Mucosa of rectum (tissue), 2 donors: ENCODE measurements around the gene CYP26B1.

ENCODE experiments used
- H3K27ac ChIP-seq, 2 donors: one replicate each; pipeline ENCODE4 v1.7.0; 2013; ENCODE audit warnings: inconsistent platforms in 2 of 2, low read depth in 2 of 2, low read length in 2 of 2
- H3K27me3 ChIP-seq, 2 donors: one replicate each; pipeline ENCODE4 v1.7.0; 2013; ENCODE audit warnings: low read length in 2 of 2; ENCODE audit not compliant: control insufficient read depth in 2 of 2, insufficient read depth in 2 of 2
- H3K36me3 ChIP-seq, 2 donors: one replicate each; pipeline ENCODE4 v1.7.0; 2013; ENCODE audit warnings: low read length in 2 of 2; ENCODE audit not compliant: control insufficient read depth in 2 of 2, insufficient read depth in 2 of 2
- H3K4me1 ChIP-seq, 2 donors: one replicate each; pipeline ENCODE4 v1.7.0; 2013; ENCODE audit warnings: low read length in 2 of 2, mild to moderate bottlenecking in 1 of 2; ENCODE audit not compliant: control insufficient read depth in 2 of 2, insufficient read depth in 2 of 2
- H3K4me3 ChIP-seq, 2 donors: one replicate each; pipeline ENCODE4 v1.7.0; 2013; ENCODE audit warnings: low read length in 2 of 2
- H3K9ac ChIP-seq, 2 donors: one replicate each; pipeline ENCODE4 v1.7.0; 2013; ENCODE audit warnings: low read length in 2 of 2, low read depth in 1 of 2, mild to moderate bottlenecking in 1 of 2
- H3K9me3 ChIP-seq, 2 donors: one replicate each; pipeline ENCODE4 v1.7.0; 2013; ENCODE audit warnings: low read length in 2 of 2; ENCODE audit not compliant: control insufficient read depth in 2 of 2
- donor health status: healthy.
- donor health status: Normal muscosa, but diverticular disease.

CYP26B1 gene

DNA sequence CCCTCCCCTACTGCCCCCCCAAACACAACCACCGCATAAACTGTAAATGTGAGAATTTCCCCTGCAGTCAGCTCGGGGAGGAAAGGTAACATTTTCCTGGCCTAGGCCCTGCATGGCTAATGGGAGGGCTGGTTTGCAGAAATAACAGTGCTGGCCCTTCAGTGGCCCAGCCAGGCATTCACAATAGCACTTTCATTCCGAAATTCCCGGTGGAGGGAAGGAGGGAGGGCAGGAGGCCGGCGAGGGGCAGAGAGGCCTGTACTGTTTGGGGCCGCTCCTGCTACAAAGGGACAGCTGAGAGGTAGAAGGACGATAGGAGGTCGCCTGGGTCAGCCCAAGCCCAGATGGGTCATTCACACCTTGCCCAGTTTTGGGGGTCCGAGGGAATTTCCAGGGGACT, 11.3 kb downstream of the CYP26B1 start:
- no peak overlapping the region for H3K9ac ChIP-seq
- H3K9me3 ChIP-seq: no peaks in the 10 kb centered on the region
- no peaks in the 10 kb centered on the region for H3K27me3 ChIP-seq
- H3K36me3 ChIP-seq: no peaks in the 10 kb centered on the region
- H3K27ac ChIP-seq: no peak overlapping the region
- H3K4me1 ChIP-seq: peaks cover 14 to 20% of the 10 kb centered on the region in 2 donors
- no peak overlapping the region for H3K4me3 ChIP-seq

DNA sequence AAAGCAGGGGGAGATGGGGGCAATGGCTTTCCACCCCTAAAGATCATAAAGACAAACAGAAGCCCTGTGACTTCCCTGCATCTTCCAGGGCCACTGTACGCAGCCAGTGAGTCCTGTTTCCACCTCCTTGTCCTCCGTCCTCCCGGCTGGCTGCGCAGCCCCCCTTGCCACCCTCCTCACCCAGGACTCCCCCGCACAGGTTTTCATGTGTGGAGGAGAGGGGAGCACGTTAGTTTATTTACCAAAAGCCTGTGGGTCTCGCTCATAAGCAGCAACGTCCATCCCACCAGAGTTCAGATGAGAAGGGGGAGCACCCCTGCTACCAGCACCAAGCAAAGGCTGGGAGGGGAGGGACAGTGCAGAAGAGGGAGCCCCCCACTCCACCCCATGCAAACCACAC, 11.7 kb downstream of the CYP26B1 start:
- no peaks in the 10 kb centered on the region for H3K36me3 ChIP-seq
- H3K27me3 ChIP-seq: no peaks in the 10 kb centered on the region
- H3K4me1 ChIP-seq: peaks cover 14 to 20% of the 10 kb centered on the region in 2 donors
- no peaks in the 10 kb centered on the region for H3K9me3 ChIP-seq
- H3K27ac ChIP-seq: no peak overlapping the region
- H3K9ac ChIP-seq: no peak overlapping the region
- no peak overlapping the region for H3K4me3 ChIP-seq

DNA sequence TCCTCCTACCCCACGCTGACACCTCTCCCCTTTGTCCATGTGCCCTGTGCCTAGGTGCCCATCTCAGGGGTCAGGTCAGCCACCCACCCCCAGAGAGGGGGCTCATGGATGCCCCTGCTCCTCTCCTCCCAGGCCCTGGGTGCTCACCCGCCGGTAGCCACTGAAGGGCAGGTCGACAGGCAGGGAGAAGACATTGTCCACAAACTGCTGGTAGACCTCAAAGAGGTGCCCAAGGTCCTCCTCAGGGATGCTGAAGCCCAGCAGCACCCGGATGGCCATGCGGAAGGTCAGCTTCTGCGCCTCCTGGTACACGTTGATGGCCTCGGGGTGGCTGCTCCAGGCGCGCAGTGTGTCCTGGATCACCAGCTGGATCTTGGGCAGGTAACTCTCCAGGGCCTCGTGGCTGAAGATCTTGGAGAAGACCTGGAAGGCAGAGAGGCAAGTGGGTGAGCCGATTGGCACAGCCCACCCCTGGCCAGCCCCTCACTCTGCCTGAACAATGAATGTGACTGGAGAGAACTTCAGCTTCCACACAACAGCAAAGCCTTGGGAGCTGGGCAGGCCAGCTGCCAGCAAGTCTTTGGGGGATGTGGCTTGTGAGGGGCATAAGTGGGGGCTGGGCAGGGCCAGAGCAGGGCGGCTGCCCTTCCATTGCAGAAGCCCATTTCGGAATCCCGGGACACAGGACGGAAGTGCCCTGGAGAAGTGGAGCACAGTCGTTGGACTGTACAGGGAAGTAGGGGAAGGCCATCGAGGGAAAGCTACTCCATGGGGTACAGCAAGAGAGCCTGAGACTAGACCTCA, 12.5 kb downstream of the CYP26B1 start:
- no peaks in the 10 kb centered on the region for H3K9me3 ChIP-seq
- H3K4me1 ChIP-seq: peaks cover 14 to 20% of the 10 kb centered on the region in 2 donors
- no peaks in the 10 kb centered on the region for H3K36me3 ChIP-seq
- no peak overlapping the region for H3K9ac ChIP-seq
- no peaks in the 10 kb centered on the region for H3K27me3 ChIP-seq
- no peak overlapping the region for H3K27ac ChIP-seq
- H3K4me3 ChIP-seq: no peak overlapping the region

DNA sequence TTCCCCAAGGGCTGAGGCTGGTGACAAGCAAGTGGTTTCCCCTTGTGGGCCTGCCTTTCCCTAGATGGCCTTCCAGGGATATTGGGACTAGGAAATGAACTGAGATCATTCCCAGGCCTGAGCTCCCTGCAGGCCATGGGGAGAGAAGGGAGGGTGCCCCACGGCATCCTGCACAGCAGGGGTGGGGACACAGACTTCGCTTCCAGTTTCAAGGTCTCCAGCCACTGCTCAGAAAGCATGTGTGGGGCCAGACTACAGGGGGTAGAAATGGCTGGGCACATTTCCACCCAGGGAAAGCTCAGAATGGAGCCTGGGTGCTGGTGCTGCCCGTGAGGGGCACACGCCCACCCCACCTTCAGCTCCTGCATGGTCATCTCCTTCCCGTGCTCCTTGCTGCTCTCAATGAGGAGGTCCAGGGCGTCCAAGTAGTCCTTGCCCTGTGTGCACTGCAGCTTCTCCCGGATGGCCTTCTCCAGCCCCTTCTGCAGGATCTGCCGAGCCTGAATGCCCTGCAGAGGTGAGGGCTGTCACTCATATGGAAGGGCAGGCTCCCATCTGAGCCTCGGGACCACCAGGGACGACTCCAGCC, 13.2 kb downstream of the CYP26B1 start:
- no peak overlapping the region for H3K4me3 ChIP-seq
- H3K9ac ChIP-seq: no peak overlapping the region
- H3K4me1 ChIP-seq: peaks cover 14 to 20% of the 10 kb centered on the region in 2 donors
- H3K27ac ChIP-seq: no peak overlapping the region
- H3K27me3 ChIP-seq: no peaks in the 10 kb centered on the region
- H3K9me3 ChIP-seq: no peaks in the 10 kb centered on the region
- no peaks in the 10 kb centered on the region for H3K36me3 ChIP-seq

DNA sequence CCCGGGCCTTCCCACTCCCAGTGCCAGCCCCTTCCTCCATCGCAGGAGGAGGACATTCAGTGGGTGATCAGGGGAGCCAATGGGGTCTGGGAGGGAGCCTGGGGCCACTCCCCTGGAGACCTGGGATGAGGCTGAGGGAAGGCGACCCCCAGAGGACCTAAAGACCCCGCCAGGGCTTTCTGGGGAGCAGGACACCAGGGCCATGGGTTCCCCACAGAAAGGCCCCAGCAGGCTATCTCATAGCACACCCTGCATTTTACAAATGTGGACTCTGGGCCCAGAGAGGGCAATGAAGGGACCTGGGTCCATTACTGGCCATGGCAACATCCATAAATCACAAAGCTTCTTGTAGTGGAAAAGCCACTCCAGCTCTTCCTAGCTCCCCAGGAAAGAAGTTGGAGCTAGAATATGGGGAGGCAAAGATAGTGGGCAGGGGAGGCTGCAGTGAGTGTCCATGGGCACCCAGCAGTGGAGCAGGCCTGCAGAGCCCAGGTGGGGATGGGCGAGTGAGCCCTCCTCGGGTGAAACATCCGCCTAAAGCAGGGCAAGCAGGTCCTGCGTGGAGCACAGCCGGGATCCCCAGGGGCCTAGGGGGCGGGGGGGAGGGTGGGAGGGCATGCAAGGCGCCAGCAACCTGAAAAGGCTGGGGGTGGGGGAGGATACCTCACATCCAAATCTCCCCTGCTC, 13.8 kb downstream of the CYP26B1 start:
- Histone ChIP-seq H3K9ac (no peak overlapping the region), H3K9me3 (no peaks in the 10 kb centered on the region), H3K4me3 (no peak overlapping the region), H3K27ac (no peak overlapping the region), H3K4me1 (peaks cover 13 to 16% of the 10 kb centered on the region in 2 donors), H3K27me3 (no peaks in the 10 kb centered on the region), H3K36me3 (no peaks in the 10 kb centered on the region)

DNA sequence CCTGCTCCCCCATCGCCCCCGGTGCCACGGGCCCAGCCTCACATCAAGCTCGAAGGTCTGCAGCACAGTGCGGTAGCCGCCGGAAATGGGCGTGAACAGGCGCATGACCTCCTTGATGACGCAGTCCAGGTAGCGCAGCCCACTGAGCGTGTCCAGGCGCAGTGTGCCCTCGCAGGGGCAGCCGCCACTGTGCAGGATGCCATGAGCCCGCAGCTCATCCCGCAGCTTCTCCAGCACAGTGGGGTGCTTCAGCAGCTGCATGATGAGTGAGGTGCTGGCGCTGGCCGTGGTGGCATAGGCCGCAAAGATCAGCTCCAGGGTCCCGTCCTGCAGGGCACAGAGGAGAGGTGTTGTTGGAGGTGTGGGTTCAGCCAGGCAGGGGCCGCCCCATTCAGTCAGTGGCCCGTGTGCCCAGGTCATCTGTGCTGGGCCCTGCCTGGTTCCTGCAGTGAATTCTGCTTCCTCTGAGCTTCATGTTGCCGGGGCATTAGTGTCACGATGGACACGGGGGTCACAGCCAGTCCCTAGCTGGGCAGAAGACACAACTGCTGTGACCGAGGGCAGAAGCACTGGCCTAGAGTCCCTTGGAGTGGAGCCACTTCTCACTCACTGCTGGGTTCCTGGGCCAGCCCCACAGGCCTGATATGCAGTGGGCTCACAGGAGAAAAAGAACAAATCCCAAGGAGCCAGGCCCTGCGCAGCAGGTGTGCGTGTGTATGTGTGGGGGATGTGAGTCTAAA, 14.5 kb downstream of the CYP26B1 start:
- no peak overlapping the region for H3K4me3 ChIP-seq
- H3K9me3 ChIP-seq: no peaks in the 10 kb centered on the region
- H3K27me3 ChIP-seq: no peaks in the 10 kb centered on the region
- H3K36me3 ChIP-seq: no peaks in the 10 kb centered on the region
- H3K4me1 ChIP-seq: peaks cover 6 to 9% of the 10 kb centered on the region in 2 donors
- H3K27ac ChIP-seq: no peak overlapping the region
- H3K9ac ChIP-seq: no peak overlapping the region

DNA sequence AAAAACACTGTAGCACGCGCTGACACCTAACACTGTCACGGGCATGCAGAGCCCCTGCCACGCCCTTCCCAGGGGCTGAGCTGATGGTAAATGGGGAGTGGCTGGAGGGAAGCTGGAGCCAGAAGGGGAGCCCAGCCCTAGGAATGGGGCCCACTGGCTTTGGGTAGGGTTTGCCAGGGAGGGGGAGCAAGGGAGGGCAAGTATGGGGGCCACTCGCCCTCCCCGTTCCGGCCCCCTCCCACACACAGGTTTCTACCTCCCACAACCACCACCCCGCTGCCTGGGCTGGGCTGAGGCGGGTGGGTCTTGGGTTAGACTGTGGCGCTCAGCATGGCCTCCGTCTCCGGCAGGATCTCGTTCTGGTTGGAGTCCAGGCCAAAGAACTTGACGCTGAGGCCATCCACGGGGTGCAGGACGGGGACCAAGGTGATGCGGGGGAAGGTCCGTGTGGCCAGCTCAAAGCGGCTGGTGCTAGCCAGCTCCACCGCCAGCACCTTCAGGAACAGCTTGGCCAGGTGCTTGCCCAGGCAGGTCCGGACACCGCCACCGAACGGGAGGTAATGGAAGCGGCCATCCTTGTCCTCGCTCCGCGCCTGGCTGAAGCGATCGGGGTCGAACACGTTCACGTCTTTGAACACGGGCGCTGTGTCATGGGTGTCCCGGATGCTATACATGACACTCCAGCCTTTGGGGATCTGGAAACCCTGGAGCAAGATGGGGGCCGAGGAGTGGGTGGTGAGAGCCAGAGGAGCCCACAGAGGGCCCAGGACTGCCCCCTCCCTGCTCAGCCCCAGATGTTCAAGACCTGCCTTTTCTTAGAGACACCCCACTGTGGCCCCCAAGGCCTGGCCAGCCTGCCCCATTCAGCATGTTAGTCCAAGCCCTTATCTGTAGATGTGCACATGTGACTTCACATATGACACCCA, 15.5 kb downstream of the CYP26B1 start:
- H3K27ac ChIP-seq: no peak overlapping the region
- no peaks in the 10 kb centered on the region for H3K27me3 ChIP-seq
- H3K4me1 ChIP-seq: no peaks in the 10 kb centered on the region
- H3K9me3 ChIP-seq: no peaks in the 10 kb centered on the region
- H3K36me3 ChIP-seq: no peaks in the 10 kb centered on the region
- no peak overlapping the region for H3K9ac ChIP-seq
- no peak overlapping the region for H3K4me3 ChIP-seq

DNA sequence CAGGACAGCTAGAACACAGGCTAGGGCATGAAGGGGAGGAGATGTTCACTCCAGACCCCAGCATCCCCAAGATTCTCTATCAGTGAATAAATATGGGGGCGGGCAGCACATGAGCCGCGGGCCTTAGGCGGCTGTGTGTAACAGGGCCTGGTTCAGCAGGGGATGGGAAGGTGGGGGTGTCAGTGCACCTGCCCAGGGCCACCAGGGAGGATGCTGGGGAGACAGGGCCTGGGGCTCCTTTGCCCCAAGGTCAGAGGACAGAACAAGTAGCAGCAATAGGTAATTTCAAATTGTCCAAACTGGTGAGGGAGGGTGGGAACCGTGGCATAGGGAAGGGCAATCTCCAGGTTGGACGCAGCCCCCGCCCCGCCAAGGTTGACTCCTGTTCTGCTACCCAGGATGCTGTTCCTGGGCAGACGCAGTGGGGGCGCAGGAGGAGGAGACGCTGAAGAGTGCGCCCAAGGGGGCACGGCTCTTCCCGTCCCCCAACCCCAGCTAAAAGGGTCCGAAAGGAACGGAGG, 16.2 kb downstream of the CYP26B1 start:
- H3K9ac ChIP-seq: no peak overlapping the region
- no peaks in the 10 kb centered on the region for H3K36me3 ChIP-seq
- no peak overlapping the region for H3K27ac ChIP-seq
- no peaks in the 10 kb centered on the region for H3K27me3 ChIP-seq
- H3K4me1 ChIP-seq: no peaks in the 10 kb centered on the region
- H3K4me3 ChIP-seq: no peak overlapping the region
- H3K9me3 ChIP-seq: no peaks in the 10 kb centered on the region

DNA sequence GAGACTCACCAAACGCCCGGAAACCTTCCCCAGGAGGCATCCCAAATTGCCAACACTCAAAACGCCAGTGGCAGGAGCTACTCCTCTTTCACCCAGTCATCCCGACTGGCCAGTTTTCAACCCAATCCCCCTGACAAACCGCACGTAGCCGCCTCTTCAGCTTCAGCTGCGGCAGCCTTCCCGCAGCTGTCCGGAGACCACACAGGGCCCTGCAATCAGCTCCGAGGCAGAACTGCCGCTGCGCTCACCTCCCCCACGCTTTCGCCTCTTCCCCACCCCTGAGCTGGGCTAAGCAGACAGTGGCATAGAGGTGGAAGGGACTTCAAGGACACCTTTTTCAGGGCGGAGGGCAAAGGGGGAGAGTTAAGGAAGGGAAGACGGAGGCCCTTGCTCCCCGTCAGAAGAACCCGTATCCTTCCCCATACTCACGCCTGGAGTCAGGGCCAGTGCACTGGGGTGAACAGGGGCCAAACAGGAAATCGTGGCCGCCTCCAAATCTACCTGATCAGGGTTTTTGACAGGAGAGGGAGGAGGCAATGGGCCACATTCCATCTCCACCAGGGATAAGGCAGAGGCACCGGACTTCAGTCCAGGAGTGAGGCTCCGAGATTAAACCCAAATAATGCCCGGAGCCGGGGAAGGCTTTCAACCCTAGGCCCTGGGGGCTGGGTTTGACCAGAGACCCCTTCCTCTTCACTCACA, 16.9 kb downstream of the CYP26B1 start:
- H3K27ac ChIP-seq: no peak overlapping the region

More for the DNA sequence above, 16.9 kb downstream of the CYP26B1 start:
- H3K27me3 ChIP-seq: no peaks in the 10 kb centered on the region
- H3K9ac ChIP-seq: no peak overlapping the region
- no peaks in the 10 kb centered on the region for H3K36me3 ChIP-seq
- H3K9me3 ChIP-seq: no peaks in the 10 kb centered on the region
- H3K4me1 ChIP-seq: no peaks in the 10 kb centered on the region
- H3K4me3 ChIP-seq: no peak overlapping the region
